Measurements from ENCODE around the gene HFM1.

HFM1 gene

DNA sequence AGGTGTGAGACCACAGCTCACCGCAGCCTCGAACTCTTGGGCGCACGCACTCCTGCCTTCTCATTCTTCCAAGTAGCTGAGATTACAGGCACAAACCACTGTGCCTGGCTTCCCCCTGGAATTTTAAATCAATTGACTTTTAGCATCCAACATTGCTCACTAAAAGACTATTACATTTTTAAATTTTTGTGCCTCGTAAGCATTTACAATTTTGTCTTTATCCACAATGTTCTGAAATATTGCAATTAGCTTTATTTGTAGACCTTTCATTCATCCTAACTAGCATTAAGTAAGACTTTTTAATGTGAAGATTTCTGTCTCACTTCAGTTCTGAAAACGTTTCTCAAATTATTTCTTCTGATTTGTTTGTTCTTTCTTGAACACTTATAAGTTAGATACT is 122.9 kb downstream of the HFM1 start:
- ChIA-PET CTCF (interaction anchor here (6.7 kb wide), 1 partner anchor 116 kb away, joined by 103 read pairs; no protein-coding TSS in a partner anchor), POLR2A (no interaction called here)
- DNase-seq (ENCODE audit: extremely low spot score), result no peak
- TF ChIP-seq, protein P1, sequence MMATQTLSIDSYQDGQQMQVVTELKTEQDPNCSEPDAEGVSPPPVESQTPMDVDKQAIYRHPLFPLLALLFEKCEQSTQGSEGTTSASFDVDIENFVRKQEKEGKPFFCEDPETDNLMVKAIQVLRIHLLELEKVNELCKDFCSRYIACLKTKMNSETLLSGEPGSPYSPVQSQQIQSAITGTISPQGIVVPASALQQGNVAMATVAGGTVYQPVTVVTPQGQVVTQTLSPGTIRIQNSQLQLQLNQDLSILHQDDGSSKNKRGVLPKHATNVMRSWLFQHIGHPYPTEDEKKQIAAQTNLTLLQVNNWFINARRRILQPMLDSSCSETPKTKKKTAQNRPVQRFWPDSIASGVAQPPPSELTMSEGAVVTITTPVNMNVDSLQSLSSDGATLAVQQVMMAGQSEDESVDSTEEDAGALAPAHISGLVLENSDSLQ (IDR thresholded peaks at IDR 0.05), result no peak
- TF ChIP-seq SUZ12 (IDR thresholded peaks at IDR 0.05), result no peak
- TF ChIP-seq CTBP1 (IDR thresholded peaks at IDR 0.05; ENCODE audit: borderline replicate concordance), result no peak
- TF ChIP-seq ZNF384 (IDR thresholded peaks at IDR 0.05), result no peak
- TF ChIP-seq ELF4 (IDR thresholded peaks at IDR 0.05), result no peak
- TF ChIP-seq SP1 (IDR thresholded peaks at IDR 0.05), result no peak

DNA sequence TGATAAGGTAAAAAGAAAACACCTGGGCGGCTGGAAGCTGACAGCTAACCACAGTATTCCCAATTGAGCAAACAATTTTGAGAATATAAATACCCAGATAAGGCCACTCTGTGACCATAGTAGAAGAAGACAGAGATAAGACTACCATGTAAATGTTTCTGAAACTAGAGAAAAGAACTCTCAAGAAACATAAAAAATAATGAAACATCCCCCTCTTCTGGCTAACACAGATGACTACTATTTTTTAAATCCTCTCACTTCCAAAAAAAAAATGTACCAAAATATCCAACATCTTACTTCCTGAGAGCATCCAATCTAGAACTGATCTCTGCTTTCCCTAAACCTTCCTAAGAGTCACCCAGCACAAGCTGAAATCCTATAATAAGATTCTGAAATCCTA is 125.9 kb downstream of the HFM1 start:
- ChIA-PET POLR2A (interaction anchor here (1.1 kb wide), 1 partner anchor 126 kb away, joined by 4 read pairs; the partner anchor contains the start of gene HFM1), CTCF (interaction anchor here (0.8 to 6.7 kb wide), 3 partner anchors 106 to 566 kb away, joined by 3 to 103 read pairs (median 3); no protein-coding TSS in a partner anchor)
- no peak for TF ChIP-seq NFRKB (IDR thresholded peaks at IDR 0.05)
- peak; percentile 50; the same call in 1 of the 2 replicates for TF ChIP-seq ZNF384 (IDR thresholded peaks at IDR 0.05)
- peak; percentile 13 for DNase-seq (ENCODE audit: extremely low spot score)

DNA sequence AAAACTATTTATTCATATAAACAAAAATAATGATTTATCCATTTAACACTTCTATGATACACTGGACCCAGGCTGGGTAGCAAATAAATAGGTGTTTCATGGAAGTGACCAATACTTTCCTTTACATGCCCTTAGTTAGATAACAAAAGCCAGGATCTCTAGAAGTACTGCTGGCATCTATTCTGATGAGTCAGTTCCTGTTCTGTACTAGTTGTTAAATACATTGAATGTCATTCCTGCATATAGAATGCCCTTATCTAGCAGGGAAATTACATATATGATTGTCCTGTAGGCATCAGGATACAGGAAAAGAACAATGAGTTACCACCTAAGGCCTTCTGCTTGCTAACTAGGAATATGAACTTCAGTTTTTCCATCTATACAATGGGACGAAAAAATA is 130.8 kb downstream of the HFM1 start:
- TF ChIP-seq HDGF (IDR thresholded peaks at IDR 0.05; ENCODE audit: borderline replicate concordance) (no peak), ARNT (IDR thresholded peaks at IDR 0.05) (no peak), TARDBP (IDR thresholded peaks at IDR 0.05) (no peak), BHLHE40 (IDR thresholded peaks at IDR 0.05; ENCODE audit: borderline replicate concordance) (no peak), ELF4 (IDR thresholded peaks at IDR 0.05) (no peak), L3MBTL2 (conservative IDR thresholded peaks at IDR 0.05) (no peak), FOXM1 (IDR thresholded peaks at IDR 0.05; ENCODE audit: borderline replicate concordance) (no peak), CTBP1 (IDR thresholded peaks at IDR 0.05; ENCODE audit: borderline replicate concordance) (no peak), SP1 (IDR thresholded peaks at IDR 0.05) (no peak), FOXK2 (IDR thresholded peaks at IDR 0.05) (no peak)
- TF ChIP-seq, protein P1 (IDR thresholded peaks at IDR 0.05), result no peak

DNA sequence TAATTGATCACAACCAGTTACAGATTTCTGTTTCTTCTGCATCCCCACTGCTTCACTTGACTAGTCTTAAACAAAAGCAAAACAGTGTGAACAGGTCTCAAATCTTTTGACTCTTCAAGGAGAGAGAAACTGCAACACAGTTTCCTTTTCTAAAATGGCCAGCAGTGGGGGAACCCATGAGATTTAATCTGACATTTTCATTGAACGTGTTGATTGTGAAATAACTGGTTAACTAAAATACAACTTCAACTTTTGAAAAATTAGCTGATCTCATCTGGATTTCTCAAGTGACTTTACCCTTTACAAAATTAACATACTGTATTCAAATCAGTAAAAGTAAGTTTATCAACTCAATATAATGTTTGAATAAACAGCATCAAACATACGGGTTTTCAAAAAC is 143.0 kb downstream of the HFM1 start:
- CTCF ChIA-PET, result no interaction called here

More for the DNA sequence above, 130.8 kb downstream of the HFM1 start:
- CTCF ChIA-PET, result no interaction called here
- POLR2A ChIA-PET, result no interaction called here
- DNase-seq (ENCODE audit: extremely low spot score), result no peak

DNA sequence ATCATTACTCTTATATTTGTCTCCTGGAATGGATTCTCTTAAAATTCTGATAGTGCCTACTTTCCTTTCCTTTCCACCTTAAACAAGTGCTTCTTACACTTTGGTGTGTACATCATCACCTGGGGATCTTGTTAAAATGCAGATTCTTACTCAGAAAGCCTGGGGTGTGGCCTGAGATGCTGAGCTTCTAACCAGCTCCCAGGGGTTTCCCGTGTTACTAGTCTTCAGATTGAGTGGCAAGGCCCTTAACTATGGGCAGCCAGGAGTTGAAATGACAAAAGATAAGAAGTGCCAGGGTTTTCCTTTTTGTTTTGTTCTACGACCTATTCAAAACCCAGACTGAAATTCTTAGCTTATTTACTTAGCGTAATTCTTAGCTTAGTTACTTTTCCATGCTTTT is 159.2 kb downstream of the HFM1 start:
- TF ChIP-seq ZNF384 (IDR thresholded peaks at IDR 0.05) (no peak), FOXA1 (IDR thresholded peaks at IDR 0.05) (no peak), TARDBP (IDR thresholded peaks at IDR 0.05) (no peak), L3MBTL2 (conservative IDR thresholded peaks at IDR 0.05) (no peak), CTBP1 (IDR thresholded peaks at IDR 0.05; ENCODE audit: borderline replicate concordance) (no peak), HDGF (IDR thresholded peaks at IDR 0.05; ENCODE audit: borderline replicate concordance) (no peak), FOXK2 (IDR thresholded peaks at IDR 0.05) (no peak), SUZ12 (IDR thresholded peaks at IDR 0.05) (no peak), LEF1 (IDR thresholded peaks at IDR 0.05; ENCODE audit: borderline replicate concordance) (no peak), NFRKB (IDR thresholded peaks at IDR 0.05) (no peak), ELF4 (IDR thresholded peaks at IDR 0.05) (no peak), BHLHE40 (IDR thresholded peaks at IDR 0.05; ENCODE audit: borderline replicate concordance) (no peak), SP1 (IDR thresholded peaks at IDR 0.05) (no peak), FOXM1 (IDR thresholded peaks at IDR 0.05; ENCODE audit: borderline replicate concordance) (no peak)
- TF ChIP-seq, protein P1 (IDR thresholded peaks at IDR 0.05), result no peak
- CTCF ChIA-PET, result interaction anchor here (1.2 kb wide), 1 partner anchor 79 kb away, joined by 6 read pairs; no protein-coding TSS in a partner anchor
- POLR2A ChIA-PET, result no interaction called here
- no peak for DNase-seq (ENCODE audit: extremely low spot score)

More for the DNA sequence above, 143.0 kb downstream of the HFM1 start:
- POLR2A ChIA-PET, result no interaction called here
- TF ChIP-seq NFRKB (IDR thresholded peaks at IDR 0.05), result no peak
- no peak for TF ChIP-seq ARNT (IDR thresholded peaks at IDR 0.05)
- no peak for TF ChIP-seq FOXK2 (IDR thresholded peaks at IDR 0.05)
- no peak for TF ChIP-seq ELF4 (IDR thresholded peaks at IDR 0.05)
- TF ChIP-seq SP1 (IDR thresholded peaks at IDR 0.05), result no peak
- TF ChIP-seq SUZ12 (IDR thresholded peaks at IDR 0.05), result no peak
- no peak for DNase-seq (ENCODE audit: extremely low spot score)

DNA sequence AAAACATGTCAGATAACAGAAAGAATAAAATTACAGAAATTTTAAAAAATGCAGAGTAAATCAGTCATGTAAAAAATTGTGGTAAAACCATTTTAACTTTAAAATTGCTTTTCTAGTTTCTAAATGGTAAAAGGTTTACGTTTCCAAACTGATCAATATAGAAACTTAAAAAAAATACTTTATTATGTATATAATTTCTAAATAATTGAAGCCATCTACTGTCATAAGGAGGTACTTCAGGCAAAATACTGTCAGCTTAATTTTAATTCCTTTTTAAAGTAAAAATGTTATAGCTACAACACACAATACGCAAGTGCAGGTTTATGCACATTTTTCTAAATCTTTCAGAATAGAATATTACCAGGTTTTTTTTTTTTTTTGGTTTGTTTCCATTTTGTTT is 159.9 kb downstream of the HFM1 start:
- DNase-seq (ENCODE audit: extremely low spot score), result no peak
- TF ChIP-seq, protein P1 (IDR thresholded peaks at IDR 0.05), result no peak
- TF ChIP-seq L3MBTL2 (conservative IDR thresholded peaks at IDR 0.05), result no peak
- ChIA-PET POLR2A (no interaction called here), CTCF (interaction anchor here (1.2 kb wide), 1 partner anchor 78 kb away, joined by 6 read pairs; no protein-coding TSS in a partner anchor)

DNA sequence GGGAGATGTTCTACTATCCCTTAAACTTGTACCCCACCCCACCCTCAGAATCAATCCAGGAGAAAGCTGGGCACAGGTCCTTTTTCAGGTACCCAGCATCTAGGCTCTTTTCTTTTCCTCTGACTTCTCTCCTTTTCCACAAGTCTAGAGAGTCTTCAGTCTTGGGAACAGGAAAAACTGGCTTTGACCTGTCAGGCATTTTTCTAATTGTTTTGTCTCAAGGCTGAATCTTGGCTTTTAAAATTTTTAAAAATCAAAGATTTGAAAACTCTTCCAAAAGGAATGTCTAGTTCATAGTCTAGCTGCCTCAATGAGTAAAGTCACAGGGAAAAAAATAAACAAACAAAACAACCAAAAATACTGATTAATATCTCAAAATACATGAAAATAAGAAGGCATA is 161.5 kb downstream of the HFM1 start:
- CTCF ChIA-PET, result interaction anchor here (0.5 to 1.4 kb wide), 3 partner anchors 77 to 1029 kb away, joined by 3 to 5 read pairs (median 3); no protein-coding TSS in a partner anchor
- DNase-seq (ENCODE audit: extremely low spot score), result no peak
- no peak for TF ChIP-seq FOXM1 (IDR thresholded peaks at IDR 0.05; ENCODE audit: borderline replicate concordance)
- TF ChIP-seq SUZ12 (IDR thresholded peaks at IDR 0.05), result no peak
- no peak for TF ChIP-seq HDGF (IDR thresholded peaks at IDR 0.05; ENCODE audit: borderline replicate concordance)
- TF ChIP-seq SP1 (IDR thresholded peaks at IDR 0.05), result no peak
- TF ChIP-seq ELF4 (IDR thresholded peaks at IDR 0.05), result no peak
- no peak for TF ChIP-seq NFRKB (IDR thresholded peaks at IDR 0.05)
- TF ChIP-seq FOXA1 (IDR thresholded peaks at IDR 0.05), result no peak
- TF ChIP-seq FOXK2 (IDR thresholded peaks at IDR 0.05), result no peak
- TF ChIP-seq, protein P1 (IDR thresholded peaks at IDR 0.05), result no peak
- no peak for TF ChIP-seq TARDBP (IDR thresholded peaks at IDR 0.05)
- no peak for TF ChIP-seq L3MBTL2 (conservative IDR thresholded peaks at IDR 0.05)
- TF ChIP-seq ARNT (IDR thresholded peaks at IDR 0.05), result no peak
- TF ChIP-seq ZNF384 (IDR thresholded peaks at IDR 0.05), result no peak
- no peak for TF ChIP-seq BHLHE40 (IDR thresholded peaks at IDR 0.05; ENCODE audit: borderline replicate concordance)
- TF ChIP-seq LEF1 (IDR thresholded peaks at IDR 0.05; ENCODE audit: borderline replicate concordance), result no peak
- no peak for TF ChIP-seq CTBP1 (IDR thresholded peaks at IDR 0.05; ENCODE audit: borderline replicate concordance)
- POLR2A ChIA-PET, result no interaction called here

Measured in HEK293T (cell line).